ENCODE data around the gene SLAMF7. TPM values are rescaled to one million over a fixed set of nuclear protein-coding genes. Genes with fewer than 3 reads are reported as not detected.

Gene SLAMF7
- total and polyA plus RNA-seq, 10 of the 15 experiments (the other 5 are each of a cell fraction or from before 2014, with no cell fraction given): 66.6 to 284 (median 108) TPM

DNA sequence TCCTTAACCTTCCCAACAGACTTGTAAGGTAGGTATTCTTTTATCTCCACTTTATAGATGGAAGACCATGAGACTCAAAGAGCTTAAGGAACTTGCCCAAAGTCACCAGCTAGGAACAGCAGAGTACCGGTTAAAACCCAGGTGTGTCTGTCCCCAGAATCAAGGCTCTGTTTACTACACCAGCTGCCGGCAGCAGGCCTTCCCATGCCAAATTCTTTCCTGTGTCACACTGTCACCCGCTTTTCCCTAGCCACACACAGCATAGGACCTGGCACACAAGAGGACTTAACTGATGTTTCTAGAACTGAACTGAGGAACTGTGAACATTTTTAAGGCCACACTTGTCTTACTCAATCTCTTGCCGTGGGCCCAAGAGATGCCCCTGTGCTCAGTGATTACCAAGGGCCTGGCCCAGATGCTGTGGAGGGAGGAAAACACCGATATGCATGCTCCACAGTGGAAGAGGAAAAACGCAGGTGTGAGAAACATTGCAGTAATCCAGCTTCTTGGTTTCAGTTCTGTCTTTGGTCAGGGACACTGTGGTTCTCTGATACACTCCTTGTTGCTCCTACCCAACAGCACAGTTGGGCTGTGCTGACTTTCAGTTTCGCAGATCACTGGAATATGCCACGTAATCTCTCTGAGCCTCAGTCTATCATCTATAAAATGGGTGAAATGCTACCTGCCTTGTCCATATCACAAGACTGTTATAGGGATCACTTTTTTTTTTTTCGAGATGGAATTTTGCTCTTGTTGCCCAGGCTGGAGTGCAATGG, 43.1 kb downstream of the SLAMF7 start (continued):
- TF ChIP-seq, protein P1, sequence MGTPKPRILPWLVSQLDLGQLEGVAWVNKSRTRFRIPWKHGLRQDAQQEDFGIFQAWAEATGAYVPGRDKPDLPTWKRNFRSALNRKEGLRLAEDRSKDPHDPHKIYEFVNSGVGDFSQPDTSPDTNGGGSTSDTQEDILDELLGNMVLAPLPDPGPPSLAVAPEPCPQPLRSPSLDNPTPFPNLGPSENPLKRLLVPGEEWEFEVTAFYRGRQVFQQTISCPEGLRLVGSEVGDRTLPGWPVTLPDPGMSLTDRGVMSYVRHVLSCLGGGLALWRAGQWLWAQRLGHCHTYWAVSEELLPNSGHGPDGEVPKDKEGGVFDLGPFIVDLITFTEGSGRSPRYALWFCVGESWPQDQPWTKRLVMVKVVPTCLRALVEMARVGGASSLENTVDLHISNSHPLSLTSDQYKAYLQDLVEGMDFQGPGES (IDR thresholded peaks at IDR 0.05): no peak
- TF ChIP-seq PKNOX1 (IDR thresholded peaks at IDR 0.05): 0 out of 2 replicates have a peak, but pooled peaks have one; percentile 24
- TF ChIP-seq, protein P2, sequence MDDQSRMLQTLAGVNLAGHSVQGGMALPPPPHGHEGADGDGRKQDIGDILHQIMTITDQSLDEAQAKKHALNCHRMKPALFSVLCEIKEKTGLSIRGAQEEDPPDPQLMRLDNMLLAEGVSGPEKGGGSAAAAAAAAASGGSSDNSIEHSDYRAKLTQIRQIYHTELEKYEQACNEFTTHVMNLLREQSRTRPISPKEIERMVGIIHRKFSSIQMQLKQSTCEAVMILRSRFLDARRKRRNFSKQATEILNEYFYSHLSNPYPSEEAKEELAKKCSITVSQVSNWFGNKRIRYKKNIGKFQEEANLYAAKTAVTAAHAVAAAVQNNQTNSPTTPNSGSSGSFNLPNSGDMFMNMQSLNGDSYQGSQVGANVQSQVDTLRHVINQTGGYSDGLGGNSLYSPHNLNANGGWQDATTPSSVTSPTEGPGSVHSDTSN (IDR thresholded peaks at IDR 0.05; ENCODE audit: insufficient replicate concordance, low read depth, low read length): no peak
- no peak for TF ChIP-seq RCOR1 (conservative IDR thresholded peaks at IDR 0.05; ENCODE audit: low read depth, low read length)
- TF ChIP-seq JUND (IDR thresholded peaks at IDR 0.05; ENCODE audit: low read depth, low read length): no peak
- peak; percentile 66; the same call in 1 of the 2 replicates for TF ChIP-seq MTA2 (IDR thresholded peaks at IDR 0.05; ENCODE audit: low read depth)
- no peak for TF ChIP-seq SUZ12 (IDR thresholded peaks at IDR 0.05; ENCODE audit: unreplicated experiment)
- TF ChIP-seq RELB (IDR thresholded peaks at IDR 0.05; ENCODE audit: low read depth): peak; percentile 95
- no peak for TF ChIP-seq BMI1 (IDR thresholded peaks at IDR 0.05; ENCODE audit: borderline replicate concordance)
- no peak for TF ChIP-seq ZZZ3 (IDR thresholded peaks at IDR 0.05; ENCODE audit: control insufficient read depth, insufficient read length, low read depth)
- TF ChIP-seq KAT2A (conservative IDR thresholded peaks at IDR 0.05; ENCODE audit: control insufficient read depth, low read depth, low read length): no peak
- peak; percentile 87 for TF ChIP-seq NBN (IDR thresholded peaks at IDR 0.05)
- TF ChIP-seq POU2F2 (IDR thresholded peaks at IDR 0.05; ENCODE audit: borderline replicate concordance, low read depth, low read length): peak; percentile 95; the same call in 2 of the 3 replicates
- no peak for TF ChIP-seq PAX8 (IDR thresholded peaks at IDR 0.05)
- 0 out of 2 replicates have a peak, but pooled peaks have one; percentile 38 for TF ChIP-seq KDM1A (IDR thresholded peaks at IDR 0.05; ENCODE audit: borderline replicate concordance)
- no peak for TF ChIP-seq RELA (IDR thresholded peaks at IDR 0.05; ENCODE audit: borderline replicate concordance, partially characterized antibody)
- TF ChIP-seq CREB1 (IDR thresholded peaks at IDR 0.05; ENCODE audit: low read depth): peak; percentile 55; the same call in 1 of the 2 replicates
- 0 out of 2 replicates have a peak, but pooled peaks have one; percentile 49 for TF ChIP-seq WRNIP1 (IDR thresholded peaks at IDR 0.05; ENCODE audit: borderline replicate concordance, low read depth, low read length)
- no peak; the same call in 1 of the 2 replicates for TF ChIP-seq ZNF24 (IDR thresholded peaks at IDR 0.05)
- TF ChIP-seq BACH1 (IDR thresholded peaks at IDR 0.05; ENCODE audit: borderline replicate concordance): peak; percentile 45; the same call in 1 of the 2 replicates
- TF ChIP-seq, protein P3, sequence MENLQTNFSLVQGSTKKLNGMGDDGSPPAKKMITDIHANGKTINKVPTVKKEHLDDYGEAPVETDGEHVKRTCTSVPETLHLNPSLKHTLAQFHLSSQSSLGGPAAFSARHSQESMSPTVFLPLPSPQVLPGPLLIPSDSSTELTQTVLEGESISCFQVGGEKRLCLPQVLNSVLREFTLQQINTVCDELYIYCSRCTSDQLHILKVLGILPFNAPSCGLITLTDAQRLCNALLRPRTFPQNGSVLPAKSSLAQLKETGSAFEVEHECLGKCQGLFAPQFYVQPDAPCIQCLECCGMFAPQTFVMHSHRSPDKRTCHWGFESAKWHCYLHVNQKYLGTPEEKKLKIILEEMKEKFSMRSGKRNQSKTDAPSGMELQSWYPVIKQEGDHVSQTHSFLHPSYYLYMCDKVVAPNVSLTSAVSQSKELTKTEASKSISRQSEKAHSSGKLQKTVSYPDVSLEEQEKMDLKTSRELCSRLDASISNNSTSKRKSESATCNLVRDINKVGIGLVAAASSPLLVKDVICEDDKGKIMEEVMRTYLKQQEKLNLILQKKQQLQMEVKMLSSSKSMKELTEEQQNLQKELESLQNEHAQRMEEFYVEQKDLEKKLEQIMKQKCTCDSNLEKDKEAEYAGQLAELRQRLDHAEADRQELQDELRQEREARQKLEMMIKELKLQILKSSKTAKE (IDR thresholded peaks at IDR 0.05; ENCODE audit: low read depth, poor library complexity, severe bottlenecking): peak; percentile 57
- no peak for TF ChIP-seq TARDBP (IDR thresholded peaks at IDR 0.05; ENCODE audit: borderline replicate concordance)
- TF ChIP-seq YBX1 (IDR thresholded peaks at IDR 0.05): no peak

Data from GM12878 (cell line).